Raji (cell line): ENCODE results near the gene AP5B1.

Source experiments
- POLR2A ChIP-seq: IDR thresholded peaks from 2 replicates; pipeline ENCODE4 v1.6.1; 2011; ENCODE audit warnings: low read depth, low read length, control low read depth; ENCODE audit not compliant: insufficient read depth

AP5B1 gene

DNA sequence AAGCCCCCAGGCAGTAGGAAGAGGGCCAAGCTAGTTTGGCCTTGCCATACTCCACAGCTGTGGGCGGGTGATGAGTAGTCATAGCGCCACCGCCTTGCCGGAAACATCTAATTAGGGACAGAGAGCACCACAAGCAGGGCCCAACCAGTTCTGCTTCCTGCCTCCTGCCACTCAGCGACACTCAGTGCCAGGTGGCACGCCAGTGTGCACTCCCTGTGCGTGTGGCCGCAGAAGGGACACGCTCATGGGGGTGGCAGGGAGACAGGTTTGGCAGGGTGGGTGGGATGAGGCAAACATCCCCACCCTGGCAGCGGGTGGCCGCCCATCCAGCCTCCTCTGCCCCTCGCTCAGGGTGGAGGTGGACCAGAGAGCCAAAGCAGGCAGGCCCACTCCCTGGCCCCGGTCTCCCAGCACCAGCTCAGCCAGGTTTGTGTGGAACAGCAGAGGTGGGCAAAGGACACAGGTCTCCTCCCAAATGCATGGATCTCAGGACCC lies 11.0 kb upstream of the AP5B1 start:
- TF ChIP-seq POLR2A, result no peak

DNA sequence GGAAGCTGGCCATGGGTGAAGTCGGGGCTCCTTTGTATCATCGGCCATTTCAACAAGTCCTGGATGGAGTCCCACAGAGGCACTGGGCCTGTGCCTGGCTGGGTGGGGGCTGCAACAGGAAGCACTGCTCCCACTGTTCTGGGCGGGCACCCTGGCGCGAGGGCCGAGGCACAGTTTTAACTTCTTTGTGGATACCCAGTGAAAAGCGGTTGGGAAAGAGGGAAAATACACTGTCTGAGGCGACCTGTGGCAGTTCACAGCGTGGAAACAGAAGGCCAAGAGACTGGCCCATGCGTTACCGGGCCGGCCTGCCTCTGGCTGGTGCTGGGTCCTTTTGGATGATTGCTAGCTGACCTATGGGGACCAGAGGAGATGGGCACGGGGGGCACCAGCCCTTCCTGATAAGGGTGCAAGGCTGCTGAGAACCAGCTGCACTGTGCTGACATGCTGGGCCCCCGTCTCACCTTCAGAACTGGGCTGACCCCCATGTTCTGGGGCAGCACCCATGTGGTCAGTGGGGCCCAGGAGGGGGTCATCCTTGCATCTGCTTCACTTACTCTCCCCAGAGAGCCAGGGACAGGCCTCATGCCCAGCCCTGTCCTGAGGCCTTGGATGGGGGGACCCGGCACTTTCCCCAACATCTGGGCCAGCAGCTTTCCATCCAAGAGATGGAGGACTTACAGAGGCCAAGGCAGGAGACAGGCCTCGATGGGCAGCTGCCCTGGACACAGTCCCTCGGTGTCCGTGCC lies 10.3 kb upstream of the AP5B1 start:
- no peak for TF ChIP-seq POLR2A

DNA sequence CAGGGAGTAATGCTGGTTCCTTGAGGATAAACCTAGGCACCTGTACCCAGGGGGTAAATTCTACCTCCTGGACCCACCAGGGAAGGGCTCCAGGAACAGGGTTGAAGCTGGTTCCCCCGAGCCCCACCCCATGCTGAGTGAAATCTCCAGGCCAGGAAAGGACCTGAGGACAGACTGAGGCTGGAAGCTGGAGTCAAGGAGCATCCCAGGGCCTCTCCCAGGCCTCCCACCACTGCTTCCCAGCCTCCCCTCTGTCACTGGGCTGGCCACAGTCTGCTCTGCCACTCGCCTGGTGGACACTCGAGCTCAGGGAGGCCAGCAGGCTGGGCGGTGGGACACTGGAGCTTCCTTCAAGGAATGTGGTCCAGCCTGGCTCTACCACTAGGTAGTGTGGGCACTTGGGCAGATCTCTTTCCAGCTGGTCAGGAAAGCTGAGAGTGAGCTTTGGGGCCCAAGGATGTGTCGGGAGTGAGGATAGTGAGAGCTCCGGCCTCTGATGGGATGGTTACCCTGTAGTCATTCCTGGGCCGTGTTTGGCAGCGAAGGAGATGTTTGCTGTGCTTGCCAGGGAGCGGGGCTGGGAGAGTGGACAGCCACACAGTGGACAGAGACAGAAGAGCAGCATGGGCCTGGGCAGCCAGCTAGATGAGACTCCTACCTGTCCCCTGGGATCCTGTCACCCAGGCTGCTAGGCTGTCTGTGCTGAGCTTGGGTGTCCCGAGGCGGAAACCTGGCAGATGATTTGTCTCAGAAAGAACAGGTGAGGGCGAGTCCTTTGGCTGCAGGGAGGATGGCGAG lies 9.5 kb upstream of the AP5B1 start:
- no peak for TF ChIP-seq POLR2A

DNA sequence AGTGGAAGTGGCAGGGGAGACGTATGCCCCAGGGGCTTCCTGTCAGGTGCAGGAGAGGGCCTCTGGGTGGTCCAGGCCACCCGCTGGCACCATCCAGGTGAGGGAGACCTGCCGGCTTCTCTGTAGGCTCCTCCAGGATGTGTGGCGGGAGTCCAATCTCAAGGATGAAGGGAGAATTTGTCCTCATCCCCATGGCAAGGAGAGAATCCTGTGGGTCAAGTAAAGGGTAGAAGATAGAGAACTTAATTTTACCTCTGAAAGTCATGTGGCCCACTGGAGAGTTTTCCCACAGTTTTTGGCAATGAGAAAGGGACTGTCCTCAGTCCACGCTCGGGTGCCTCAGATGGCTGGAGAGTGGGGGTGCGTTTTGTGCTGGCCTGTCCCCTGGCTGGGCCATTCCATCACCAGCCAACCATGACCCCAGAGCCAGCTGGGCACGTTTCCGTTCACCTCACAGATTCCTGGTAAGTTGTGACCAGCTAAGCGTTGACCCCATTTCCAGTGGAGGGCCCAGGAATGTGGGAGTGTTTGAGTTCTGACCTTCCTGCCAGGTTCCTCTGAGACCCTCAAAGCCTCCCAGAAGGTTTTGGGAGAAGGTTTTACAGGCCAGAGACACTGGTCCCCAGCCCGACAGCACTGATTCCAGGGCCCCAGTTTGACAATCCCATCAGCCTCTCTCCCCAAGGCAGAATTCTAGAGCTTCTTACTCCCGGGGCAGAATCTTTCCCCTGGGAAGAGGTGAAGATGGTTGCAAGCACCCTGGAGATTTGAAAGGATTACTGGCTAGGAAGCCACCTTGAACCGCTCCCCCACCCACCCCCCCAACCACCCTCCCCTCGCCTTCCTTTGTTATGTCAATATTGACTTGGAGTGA lies 8.7 kb upstream of the AP5B1 start:
- no peak for TF ChIP-seq POLR2A

DNA sequence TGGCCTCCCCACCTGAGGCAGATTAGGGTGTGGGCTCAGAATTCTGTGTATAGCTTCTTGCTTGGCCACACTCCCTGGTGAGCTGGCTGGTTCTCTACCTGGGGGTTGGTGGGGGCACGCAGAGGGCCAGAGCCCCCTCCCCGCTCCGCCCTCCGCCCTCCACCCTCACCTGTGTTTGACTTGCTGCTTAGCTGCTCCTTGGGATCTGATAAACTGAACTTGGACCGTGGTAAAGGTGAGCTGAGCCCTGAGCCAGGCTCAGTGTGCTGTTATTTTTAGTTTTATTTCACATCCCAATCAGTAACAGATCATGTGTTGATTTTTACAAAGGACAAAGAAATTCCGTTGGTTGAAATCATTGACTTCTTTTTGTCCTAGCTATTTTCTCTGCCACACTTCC lies 8.0 kb upstream of the AP5B1 start:
- no peak for TF ChIP-seq POLR2A

DNA sequence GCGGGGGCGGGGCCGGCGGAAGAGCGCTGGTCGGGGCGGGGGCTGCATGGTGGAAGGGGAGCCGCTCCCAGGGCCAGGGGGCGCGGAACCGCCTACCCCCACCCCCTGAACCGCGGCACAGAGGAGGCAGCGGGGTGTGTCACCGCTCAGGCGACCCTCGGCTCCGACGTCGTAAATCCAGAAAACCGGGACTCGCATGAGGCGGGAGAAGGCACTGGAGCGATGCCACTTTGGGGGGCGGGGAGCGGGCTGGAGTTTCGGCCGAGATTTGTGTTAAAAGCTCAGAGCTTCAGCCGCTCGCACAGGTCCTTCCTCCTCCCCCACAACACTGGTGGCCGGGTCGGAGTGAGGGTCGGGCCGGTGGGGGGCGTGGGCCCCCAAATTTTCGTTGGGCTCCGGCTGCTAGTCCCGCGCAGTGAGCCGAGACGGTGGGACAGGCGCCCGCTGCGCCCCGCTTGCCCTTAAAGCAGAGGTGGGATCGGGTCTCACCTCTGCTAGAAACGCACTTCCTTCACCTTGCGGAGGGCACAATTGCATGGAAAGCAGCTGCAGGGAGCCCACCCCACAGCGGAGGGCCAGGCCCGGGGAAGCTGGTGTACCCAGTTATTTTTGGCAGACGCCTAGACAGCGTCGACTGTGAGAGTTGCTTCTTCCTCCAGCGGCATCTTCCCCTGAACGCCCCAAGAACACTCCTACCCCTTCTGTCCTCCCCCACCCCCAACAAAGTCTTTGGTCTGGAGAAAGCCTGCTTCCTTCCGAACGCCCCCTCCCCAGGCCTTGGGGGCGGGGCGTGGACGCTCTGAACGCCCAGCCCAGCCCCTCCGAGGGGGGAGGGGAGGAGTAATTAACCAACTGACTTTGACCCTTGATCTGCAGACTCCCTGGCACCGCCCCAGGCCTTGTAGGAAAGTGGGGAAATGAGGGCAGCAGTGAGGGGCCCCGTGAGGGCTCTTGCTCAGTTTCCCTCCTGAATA lies 7.2 kb upstream of the AP5B1 start:
- no peak for TF ChIP-seq POLR2A

DNA sequence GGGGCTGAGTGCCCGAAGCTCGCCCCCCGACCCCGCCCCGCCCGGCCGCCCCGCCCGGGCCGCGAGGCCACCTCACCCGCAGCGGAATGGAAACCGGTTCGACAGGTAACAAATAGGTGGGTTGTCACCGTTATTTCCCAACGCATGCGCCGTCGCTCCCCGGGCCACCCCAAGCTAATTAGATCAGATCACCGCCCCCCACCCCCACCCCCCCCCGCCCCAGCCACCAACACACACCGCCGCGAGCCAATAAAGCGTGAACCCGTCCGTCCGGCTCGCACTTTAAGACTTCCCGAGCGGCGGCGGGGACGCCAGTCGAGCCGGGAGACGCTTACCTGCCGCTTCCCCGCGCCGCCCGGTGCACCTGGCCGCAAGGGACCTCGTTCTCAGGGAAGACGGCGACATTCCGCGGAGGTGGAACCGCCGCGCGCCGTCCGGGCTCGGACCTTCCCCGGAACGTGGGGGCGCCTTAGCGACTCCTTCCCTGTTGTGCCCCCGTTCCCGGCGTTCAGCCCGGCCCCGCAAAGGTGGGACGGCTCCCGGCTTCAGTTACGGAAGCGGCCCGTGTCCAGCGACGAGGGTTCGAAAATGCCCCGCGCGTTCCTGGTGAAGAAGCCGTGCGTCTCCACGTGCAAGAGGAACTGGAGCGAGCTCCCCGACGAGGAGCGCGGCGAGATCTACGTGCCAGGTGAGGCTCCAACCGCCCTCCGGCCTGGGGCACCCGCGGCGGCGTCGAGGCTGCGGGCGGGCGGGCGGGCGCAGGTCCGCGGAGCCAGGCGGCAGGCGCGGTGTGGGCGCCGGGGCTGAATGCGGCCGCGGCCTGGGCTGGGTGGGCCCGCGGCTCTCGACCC lies 6.2 kb upstream of the AP5B1 start, which contains the start of gene OVOL1:
Gene OVOL1, plus strand, starts transcription at position 278 of the 851 bp plus-strand sequence. Its CDS starts 311 bp downstream, at position 589.
- no peak for TF ChIP-seq POLR2A

DNA sequence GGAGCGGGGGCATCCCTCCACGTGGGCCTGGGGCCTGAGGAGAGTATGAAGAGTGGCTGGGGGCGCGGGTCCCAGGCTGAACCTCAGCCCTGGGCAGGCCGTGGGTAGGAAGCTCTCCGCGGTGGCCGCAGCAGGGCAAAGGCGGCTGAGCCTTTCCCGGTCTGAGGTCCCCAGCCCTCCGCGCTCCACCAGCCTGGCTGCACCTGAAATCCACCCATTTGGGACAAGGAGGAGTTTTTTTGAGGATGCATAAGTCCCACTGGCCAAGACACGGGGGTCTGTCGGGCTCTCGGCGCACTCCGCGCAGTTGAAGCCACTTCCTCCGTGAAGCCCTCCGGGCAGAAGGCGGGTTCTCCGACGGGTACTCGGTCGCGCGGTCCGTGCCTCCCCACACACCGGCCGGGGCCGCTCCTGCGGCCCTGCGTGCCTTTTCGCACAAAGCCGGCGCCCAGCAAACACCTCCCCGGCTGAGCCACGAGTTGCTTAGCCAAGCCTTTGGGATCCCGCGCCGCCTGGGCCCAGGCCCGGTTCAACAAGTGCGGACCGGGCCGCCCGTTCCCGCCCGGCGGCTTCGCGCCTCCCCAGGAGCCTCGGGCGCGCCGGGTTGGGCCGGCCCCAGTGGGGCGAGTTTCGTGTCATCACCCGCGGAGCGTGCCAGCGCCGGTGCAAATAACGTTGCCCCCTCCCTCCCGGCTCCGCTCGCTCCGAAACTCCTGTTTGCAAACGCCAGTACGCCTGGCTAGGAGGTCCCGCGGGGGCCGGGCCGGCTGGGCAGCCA lies 5.4 kb upstream of the AP5B1 start:
- no peak for TF ChIP-seq POLR2A

DNA sequence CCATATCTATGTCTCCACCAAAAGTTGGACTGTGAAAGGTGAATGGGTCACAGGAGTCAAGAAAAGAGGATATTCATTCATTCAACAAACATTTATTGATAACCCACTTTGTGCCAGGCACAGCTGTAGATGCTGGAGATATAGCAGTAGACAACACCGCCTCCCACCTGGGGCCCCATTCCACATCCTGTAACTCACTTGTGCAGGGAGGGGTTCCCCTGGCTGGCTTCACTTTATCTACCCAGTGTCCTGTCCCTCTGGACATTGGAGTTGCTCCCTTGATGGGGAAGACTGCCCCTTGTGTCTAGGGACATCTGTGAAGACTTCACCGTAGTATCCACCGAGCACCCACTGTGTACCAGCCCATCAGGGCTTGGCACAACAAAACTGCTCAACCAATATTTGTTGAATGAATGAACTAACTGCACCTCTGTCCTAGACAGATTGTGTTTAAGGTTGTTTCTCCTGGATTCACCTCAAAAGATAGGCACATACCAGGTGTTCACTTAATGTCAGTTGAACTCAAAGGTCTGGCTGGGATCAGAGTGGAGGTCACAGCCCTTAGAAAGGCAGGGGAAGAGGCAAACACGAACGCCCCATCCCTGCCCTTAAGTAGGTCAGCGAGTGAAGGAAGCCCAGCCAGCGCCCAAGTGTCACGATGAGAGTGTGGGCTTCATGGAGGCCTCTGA lies 4.7 kb upstream of the AP5B1 start:
- no peak for TF ChIP-seq POLR2A

DNA sequence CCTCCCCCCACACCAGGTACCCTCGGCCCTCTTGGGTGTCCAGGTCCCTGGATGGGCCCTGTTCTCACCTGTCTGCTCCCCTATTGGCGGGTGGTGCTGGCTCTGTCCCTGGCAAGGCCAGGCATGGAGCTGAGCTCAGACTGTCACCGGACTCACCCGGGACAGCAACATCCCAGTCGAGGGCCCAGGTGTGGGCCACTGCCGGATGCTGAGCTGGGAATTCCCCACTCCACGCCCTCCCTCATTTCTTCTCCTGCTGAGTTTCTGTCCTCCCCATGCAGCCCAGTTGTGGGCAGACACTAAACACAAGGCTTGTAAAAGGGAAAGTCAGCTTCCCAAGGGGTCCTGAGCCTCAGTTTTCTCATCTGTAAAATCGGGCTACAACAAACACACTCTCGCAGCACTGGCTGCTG lies 2.0 kb upstream of the AP5B1 start:
- TF ChIP-seq POLR2A, result no peak

DNA sequence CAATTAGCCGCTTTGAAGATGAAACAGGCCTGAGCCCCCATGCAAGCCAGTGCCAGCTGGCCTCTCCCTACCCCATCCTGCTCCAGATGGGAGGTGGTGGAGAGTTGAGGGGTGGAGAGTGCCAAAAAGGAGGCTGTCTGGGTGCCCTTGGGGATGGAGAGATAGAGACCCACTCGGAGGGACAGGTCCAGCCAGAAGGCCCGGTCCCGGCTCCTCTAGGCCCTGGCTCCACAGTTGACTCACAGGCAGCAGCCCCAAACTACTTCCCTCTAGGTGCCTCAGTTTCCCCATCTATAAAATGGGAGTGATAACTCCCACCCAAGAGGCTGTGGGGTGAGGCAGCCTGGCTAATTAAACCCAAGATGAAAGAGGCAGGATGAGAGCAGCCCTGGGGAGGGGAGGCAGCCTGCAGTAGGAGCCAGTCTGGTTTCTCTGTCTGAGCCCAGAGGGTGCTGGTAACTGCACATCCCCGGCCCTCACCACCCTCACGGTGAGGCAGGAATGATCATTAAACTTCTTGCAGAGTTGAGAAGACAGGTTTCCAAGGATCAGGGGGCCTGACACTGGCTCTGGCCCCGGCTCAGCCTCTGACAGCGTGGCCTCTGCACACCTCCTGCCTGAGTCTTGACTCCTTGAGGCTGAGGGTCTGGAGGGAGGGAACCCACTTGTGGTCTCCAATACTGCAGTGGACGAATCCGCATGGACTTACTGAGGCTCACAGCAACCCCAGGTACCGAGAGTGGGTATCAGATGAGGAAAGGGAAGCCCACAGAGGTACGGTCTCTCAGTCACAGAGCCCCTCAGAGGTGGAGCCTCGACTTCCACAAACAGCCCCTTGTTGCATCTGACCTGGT lies 1.4 kb upstream of the AP5B1 start:
- TF ChIP-seq POLR2A, result no peak
